Adrenal gland (tissue), 5 donors: Measurements from ENCODE around the gene NOCT.

Experiments
- CTCF ChIP-seq, 6 experiments: fragments of 450-650 bp in 4 of 6; fragments of 200-600 bp in 2 of 6; sonication (generic) in 1 of 6; IDR thresholded peaks; 1 replicate in 5 of 6; 2 replicates in 1 of 6; pipeline versions ENCODE4 v1.5.1 to v1.8.0; 2016 to 2021; ENCODE audit warnings: antibody characterized with exemption in 6 of 6, mild to moderate bottlenecking in 2 of 6, moderate library complexity in 1 of 6
- POLR2A ChIP-seq, 2 donors: fragments of 450-650 bp; IDR thresholded peaks; one replicate each; pipeline ENCODE4 v1.6.1; 2017; ENCODE audit warnings: antibody characterized with exemption in 2 of 2, mild to moderate bottlenecking in 2 of 2, moderate library complexity in 1 of 2
- donor health status: DM: no; HTN: no; CAD: no.

GRCh38 chr4:139036885-139037284, 21.3 kb downstream of the NOCT start:
- TF ChIP-seq CTCF (IDR thresholded peaks at IDR 0.05) (no peak), POLR2A (IDR thresholded peaks at IDR 0.05) (no peak)
